Karpas-422 (cell line): ENCODE data around the gene TBC1D7. TPM values are rescaled to one million over a fixed set of nuclear protein-coding genes. Genes with fewer than 3 reads are reported as not detected.

Experiments
- DNase-seq: peaks from one replicate; pipeline ENCODE4 v3.0.0-alpha.2; 2015
- H2AFZ ChIP-seq: fragments of 200-600 bp; sonication (generic); 2 replicates; pipeline ENCODE4 v1.6.1; 2014; ENCODE audit warnings: antibody characterized with exemption, low read length, mixed read lengths
- H3K27ac ChIP-seq: fragments of 200-600 bp; sonication (generic); 2 replicates; pipeline ENCODE4 v1.5.1; 2014; ENCODE audit warnings: mild to moderate bottlenecking, low read length, moderate library complexity
- H3K27me3 ChIP-seq: fragments of 200-600 bp; sonication (generic); 2 replicates; pipeline ENCODE4 v1.6.1; 2014; ENCODE audit warnings: low read length, mixed read lengths
- H3K36me3 ChIP-seq: fragments of 200-600 bp; sonication (generic); 2 replicates; pipeline ENCODE4 v1.6.1; 2014; ENCODE audit warnings: low read length, mixed read lengths; ENCODE audit not compliant: insufficient read depth
- H3K4me1 ChIP-seq: fragments of 200-600 bp; sonication (generic); 2 replicates; pipeline ENCODE4 v1.6.1; 2014; ENCODE audit warnings: mild to moderate bottlenecking, low read length, mixed read lengths
- H3K4me2 ChIP-seq: fragments of 200-600 bp; sonication (generic); 2 replicates; pipeline ENCODE4 v1.6.1; 2014; ENCODE audit warnings: low read length, low read depth, mild to moderate bottlenecking; ENCODE audit not compliant: poor library complexity, severe bottlenecking
- H3K4me3 ChIP-seq: fragments of 200-600 bp; sonication (generic); 2 replicates; pipeline ENCODE4 v1.5.1; 2014; ENCODE audit warnings: mild to moderate bottlenecking, antibody characterized with exemption, low read length, mixed read lengths
- H3K79me2 ChIP-seq: fragments of 200-600 bp; sonication (generic); 2 replicates; pipeline ENCODE4 v1.6.1; 2014; ENCODE audit warnings: mild to moderate bottlenecking, low read length, mixed read lengths
- H3K9ac ChIP-seq: fragments of 200-600 bp; sonication (generic); 2 replicates; pipeline ENCODE4 v1.6.0; 2014; ENCODE audit warnings: low read length
- H3K9me2 ChIP-seq: fragments of 200-600 bp; sonication (generic), shearing (Covaris generic); replicated peaks from 2 replicates; pipeline ENCODE4 v1.6.0; 2014; ENCODE audit warnings: mild to moderate bottlenecking, low read length, moderate library complexity; ENCODE audit not compliant: insufficient read depth
- H3K9me3 ChIP-seq: fragments of 300-700, 200-600 bp; sonication (generic); 2 replicates; pipeline ENCODE4 v1.6.1; 2014; ENCODE audit warnings: low read length, mixed read lengths
- H4K20me1 ChIP-seq: fragments of 200-600 bp; sonication (generic); 2 replicates; pipeline ENCODE4 v1.6.1; 2014; ENCODE audit warnings: mild to moderate bottlenecking, antibody characterized with exemption, low read length, low read depth; ENCODE audit not compliant: insufficient read depth
- total RNA-seq: library from RNA; depleted of rRNA; stranded (reverse); fragments of >200 nt; shearing (Covaris generic); gene quantifications from 2 replicates; pipeline ENCODE4 v1.2.3, GENCODE V29; 2014; ENCODE audit warnings: low replicate concordance

TBC1D7 gene
- total RNA-seq, 1 experiment from 2014 or later, result 28.6 TPM

GRCh38 chr6:13300643-13301590 is 27.4 kb downstream of the TBC1D7 start:
- Histone ChIP-seq H3K9ac (no peak overlapping the region), H3K4me2 (no peak overlapping the region), H3K4me3 (no peak overlapping the region), H3K36me3 (peaks cover 7% of the 10 kb centered on the region), H3K9me2 (no peaks in the 10 kb centered on the region), H3K27ac (no peak overlapping the region), H3K9me3 (no peaks in the 10 kb centered on the region), H2AFZ (no peak overlapping the region), H3K4me1 (peaks cover 32% of the 10 kb centered on the region), H3K27me3 (no peaks in the 10 kb centered on the region), H3K79me2 (no peaks in the 10 kb centered on the region), H4K20me1 (no peaks in the 10 kb centered on the region)
- no peak for DNase-seq

GRCh38 chr6:13299918-13300317 is 28.4 kb downstream of the TBC1D7 start:
- Histone ChIP-seq H3K9me3 (no peaks in the 10 kb centered on the region), H3K36me3 (peaks cover 7% of the 10 kb centered on the region), H3K9me2 (no peaks in the 10 kb centered on the region), H3K4me1 (peaks cover 25% of the 10 kb centered on the region), H2AFZ (no peak overlapping the region), H3K79me2 (no peaks in the 10 kb centered on the region), H3K9ac (no peak overlapping the region), H3K27ac (no peak overlapping the region), H4K20me1 (no peaks in the 10 kb centered on the region), H3K4me2 (no peak overlapping the region), H3K27me3 (no peaks in the 10 kb centered on the region), H3K4me3 (no peak overlapping the region)
- no peak for DNase-seq

GRCh38 chr6:13299403-13299821 is 28.9 kb downstream of the TBC1D7 start:
- H3K4me2 ChIP-seq, result no peak overlapping the region
- peaks cover 4% of the 10 kb centered on the region for H3K36me3 ChIP-seq
- no peak overlapping the region for H3K9ac ChIP-seq

GRCh38 chr6:13298446-13298845 is 29.9 kb downstream of the TBC1D7 start:
- Histone ChIP-seq H3K79me2 (no peaks in the 10 kb centered on the region), H3K9me3 (no peaks in the 10 kb centered on the region), H3K27me3 (no peaks in the 10 kb centered on the region), H4K20me1 (no peaks in the 10 kb centered on the region), H3K4me2 (no peak overlapping the region), H3K27ac (no peak overlapping the region), H3K4me1 (peaks cover 11% of the 10 kb centered on the region), H3K9ac (no peak overlapping the region), H2AFZ (no peak overlapping the region), H3K9me2 (no peaks in the 10 kb centered on the region), H3K36me3 (no peaks in the 10 kb centered on the region; the same call in 1 of the 2 replicates), H3K4me3 (no peak overlapping the region)
- no peak for DNase-seq

More at GRCh38 chr6:13299403-13299821, 28.9 kb downstream of the TBC1D7 start:
- Histone ChIP-seq H3K4me1 (peaks cover 20% of the 10 kb centered on the region), H3K9me2 (no peaks in the 10 kb centered on the region), H4K20me1 (no peaks in the 10 kb centered on the region), H2AFZ (no peak overlapping the region), H3K4me3 (no peak overlapping the region), H3K27me3 (no peaks in the 10 kb centered on the region), H3K79me2 (no peaks in the 10 kb centered on the region), H3K27ac (no peak overlapping the region), H3K9me3 (no peaks in the 10 kb centered on the region)
- no peak for DNase-seq

- Histone ChIP-seq H3K9me2 (no peaks in the 10 kb centered on the region), H3K79me2 (no peaks in the 10 kb centered on the region), H3K27me3 (no peaks in the 10 kb centered on the region), H4K20me1 (no peaks in the 10 kb centered on the region), H3K9ac (no peak overlapping the region), H3K9me3 (no peaks in the 10 kb centered on the region), H3K4me3 (no peak overlapping the region), H3K36me3 (no peaks in the 10 kb centered on the region), H2AFZ (no peak overlapping the region), H3K4me2 (no peak overlapping the region), H3K27ac (no peak overlapping the region), H3K4me1 (peaks cover 11% of the 10 kb centered on the region)
- DNase-seq, result no peak
These were observed 30.9 kb downstream of the TBC1D7 start for GRCh38 chr6:13297391-13297790.

- Histone ChIP-seq H3K79me2 (no peaks in the 10 kb centered on the region), H3K4me3 (no peak overlapping the region), H3K9me3 (no peaks in the 10 kb centered on the region), H3K27me3 (no peaks in the 10 kb centered on the region), H3K9me2 (no peaks in the 10 kb centered on the region), H2AFZ (no peak overlapping the region), H3K4me1 (peaks cover 11% of the 10 kb centered on the region), H3K9ac (no peak overlapping the region), H3K4me2 (no peak overlapping the region), H3K36me3 (no peaks in the 10 kb centered on the region), H4K20me1 (no peaks in the 10 kb centered on the region), H3K27ac (no peak overlapping the region)
- peak; percentile 62 for DNase-seq
These were observed 31.8 kb downstream of the TBC1D7 start for GRCh38 chr6:13296536-13296997.

GRCh38 chr6:13295576-13295975 is 32.8 kb downstream of the TBC1D7 start:
- no peaks in the 10 kb centered on the region for H3K79me2 ChIP-seq
- DNase-seq, result no peak
- no peak overlapping the region for H3K4me2 ChIP-seq
- H3K9ac ChIP-seq, result no peak overlapping the region
- no peaks in the 10 kb centered on the region for H3K36me3 ChIP-seq
- no peak overlapping the region for H3K4me3 ChIP-seq
- no peak overlapping the region for H3K27ac ChIP-seq
- no peaks in the 10 kb centered on the region for H3K9me2 ChIP-seq
- H3K9me3 ChIP-seq, result no peaks in the 10 kb centered on the region
- H3K27me3 ChIP-seq, result no peaks in the 10 kb centered on the region
- H2AFZ ChIP-seq, result no peak overlapping the region
- H4K20me1 ChIP-seq, result no peaks in the 10 kb centered on the region
- peaks cover 11% of the 10 kb centered on the region for H3K4me1 ChIP-seq

- H3K4me3 ChIP-seq, result no peak overlapping the region
- peaks cover 11% of the 10 kb centered on the region for H3K4me1 ChIP-seq
- no peak for DNase-seq
- no peaks in the 10 kb centered on the region for H3K36me3 ChIP-seq
- H3K4me2 ChIP-seq, result no peak overlapping the region
- H3K79me2 ChIP-seq, result no peaks in the 10 kb centered on the region
- no peak overlapping the region for H3K27ac ChIP-seq
- H3K9me2 ChIP-seq, result no peaks in the 10 kb centered on the region
- no peak overlapping the region for H2AFZ ChIP-seq
- H4K20me1 ChIP-seq, result no peaks in the 10 kb centered on the region
- no peak overlapping the region for H3K9ac ChIP-seq
- H3K9me3 ChIP-seq, result no peaks in the 10 kb centered on the region
- H3K27me3 ChIP-seq, result no peaks in the 10 kb centered on the region
These were observed 33.8 kb downstream of the TBC1D7 start for GRCh38 chr6:13294499-13295069.
